Effector memory CD8-positive, alpha-beta T cell (primary cell): ENCODE results near the gene PIGM.
A peak's percentile ranks its signal among the peaks of the same experiment; 100 is the strongest.

Experiments
- ATAC-seq: fragments of 150-1000 bp; cut with Tn5 transposase; replicated peaks from 2 replicates; pipeline ENCODE4 v1.10.0; 2021; ENCODE audit warnings: mild to moderate bottlenecking, moderate library complexity
- DNase-seq, 3 experiments: peaks; one replicate each; pipeline ENCODE4 v3.0.0; 2021
- H3K27ac Mint-ChIP-seq, 2 donors: one replicate each; pipeline ENCODE4 v1.8.0; 2022; ENCODE audit warnings: mild to moderate bottlenecking in 2 of 2, mixed read lengths in 2 of 2, moderate library complexity in 2 of 2
- H3K27me3 Mint-ChIP-seq, 2 donors: one replicate each; pipeline ENCODE4 v1.8.0; 2022; ENCODE audit warnings: mixed read lengths in 2 of 2
- H3K36me3 Mint-ChIP-seq: one replicate; pipeline ENCODE4 v1.8.0; 2022; ENCODE audit warnings: mild to moderate bottlenecking, moderate library complexity, mixed read lengths; ENCODE audit not compliant: insufficient read depth
- H3K4me1 Mint-ChIP-seq, 2 donors: one replicate each; pipeline ENCODE4 v1.8.0; 2022; ENCODE audit warnings: low read depth in 2 of 2, mixed read lengths in 2 of 2
- H3K4me3 Mint-ChIP-seq, 2 donors: one replicate each; pipeline ENCODE4 v1.8.0; 2022; ENCODE audit warnings: mild to moderate bottlenecking in 2 of 2, mixed read lengths in 2 of 2, moderate library complexity in 2 of 2
- H3K9me3 Mint-ChIP-seq, 2 donors: one replicate each; pipeline ENCODE4 v1.8.0; 2022; ENCODE audit warnings: mixed read lengths in 2 of 2
- total RNA-seq, 9 experiments: gene quantifications; one replicate each; lab custom pipeline; 2026; lab: John Stamatoyannopoulos, UW

PIGM gene
- 4.7 to 26.2 (median 18.0) reads per million in 9 experiments for total RNA-seq

GRCh38 chr1:160031365-160032164 lies at the start of gene PIGM:
PIGM (minus strand) TSS chr1:160031990; CDS start chr1:160031739, 251 bp downstream.
- H3K4me3 Mint-ChIP-seq = peak within 1 kb of the TSS; percentile 90 to 93
- H3K36me3 Mint-ChIP-seq = peaks cover 4% of the 10 kb centered on the region
- H3K27ac Mint-ChIP-seq = peak within 1 kb of the TSS; percentile 86 to 90
- ATAC-seq (peak; percentile 96), DNase-seq (peak; percentile 85 to 90 (median 86))
- no peaks in the 10 kb centered on the region for H3K27me3 Mint-ChIP-seq
- H3K4me1 Mint-ChIP-seq = peaks cover 21 to 35% of the 10 kb centered on the region in 2 donors
- H3K9me3 Mint-ChIP-seq = no peaks in the 10 kb centered on the region

- Mint-ChIP-seq H3K4me1 (peaks cover 11 to 17% of the 10 kb centered on the region in 2 donors), H3K4me3 (no peak within 1 kb of the TSS), H3K27ac (no peak within 1 kb of the TSS), H3K36me3 (no peaks in the 10 kb centered on the region), H3K9me3 (no peaks in the 10 kb centered on the region), H3K27me3 (peaks cover 45 to 66% of the 10 kb centered on the region in 2 donors)
- ATAC-seq (no peak), DNase-seq (no peak)
These were observed 49.6 kb upstream of the PIGM start, which contains the start of gene KCNJ9 for GRCh38 chr1:160081261-160081936. KCNJ9 (plus strand) TSS chr1:160081538; CDS start chr1:160084031, 2,493 bp downstream.

- DNase-seq (no peak), ATAC-seq (no peak)
- Mint-ChIP-seq H3K9me3 (no peaks in the 10 kb centered on the region), H3K27ac (no peak overlapping the region), H3K4me1 (peaks cover 5 to 11% of the 10 kb centered on the region in 2 donors), H3K4me3 (no peak overlapping the region), H3K36me3 (no peaks in the 10 kb centered on the region), H3K27me3 (peaks cover 45 to 75% of the 10 kb centered on the region in 2 donors)
These were observed 48.8 kb upstream of the PIGM start for GRCh38 chr1:160080381-160081100.

GRCh38 chr1:160079448-160079847 lies 47.7 kb upstream of the PIGM start:
- no peak for DNase-seq
- Mint-ChIP-seq H3K27me3 (peaks cover 45 to 86% of the 10 kb centered on the region in 2 donors), H3K9me3 (no peaks in the 10 kb centered on the region), H3K36me3 (no peaks in the 10 kb centered on the region), H3K27ac (no peak overlapping the region), H3K4me1 (peaks cover 3 to 10% of the 10 kb centered on the region in 2 donors), H3K4me3 (no peak overlapping the region)
- no peak for ATAC-seq

GRCh38 chr1:160078512-160079195 lies 46.9 kb upstream of the PIGM start:
- Mint-ChIP-seq H3K27ac (no peak overlapping the region), H3K9me3 (no peaks in the 10 kb centered on the region), H3K36me3 (no peaks in the 10 kb centered on the region), H3K4me1 (peaks cover 0 to 5% of the 10 kb centered on the region in 2 donors), H3K27me3 (peaks cover 45 to 91% of the 10 kb centered on the region in 2 donors), H3K4me3 (no peak overlapping the region)
- DNase-seq (peak; percentile 48 to 63 (median 48)), ATAC-seq (peak; percentile 90)

- no peak for ATAC-seq
- peaks cover 55 to 92% of the 10 kb centered on the region in 2 donors for H3K27me3 Mint-ChIP-seq
- H3K4me3 Mint-ChIP-seq = no peak overlapping the region
- DNase-seq = no peak
- peaks cover 0 to 2% of the 10 kb centered on the region in 2 donors for H3K4me1 Mint-ChIP-seq
- no peaks in the 10 kb centered on the region for H3K36me3 Mint-ChIP-seq
- H3K27ac Mint-ChIP-seq = no peak overlapping the region
- no peaks in the 10 kb centered on the region for H3K9me3 Mint-ChIP-seq
These were observed 45.7 kb upstream of the PIGM start for GRCh38 chr1:160077486-160077885.

- Mint-ChIP-seq H3K27me3 (peaks cover 56 to 92% of the 10 kb centered on the region in 2 donors), H3K9me3 (no peaks in the 10 kb centered on the region), H3K4me1 (peaks cover 0 to 2% of the 10 kb centered on the region in 2 donors), H3K36me3 (no peaks in the 10 kb centered on the region), H3K27ac (no peak overlapping the region), H3K4me3 (no peak overlapping the region)
- ATAC-seq (no peak), DNase-seq (no peak)
These were observed 44.5 kb upstream of the PIGM start for GRCh38 chr1:160076295-160076694.

- Mint-ChIP-seq H3K9me3 (no peaks in the 10 kb centered on the region), H3K27me3 (peaks cover 53 to 92% of the 10 kb centered on the region in 2 donors), H3K36me3 (no peaks in the 10 kb centered on the region), H3K4me1 (peaks cover 0 to under 1% of the 10 kb centered on the region in 2 donors), H3K27ac (no peak overlapping the region), H3K4me3 (no peak overlapping the region)
- no peak for DNase-seq
- ATAC-seq = no peak
These were observed 44.0 kb upstream of the PIGM start for GRCh38 chr1:160075836-160076235.

- no peak for ATAC-seq
- Mint-ChIP-seq H3K27me3 (peaks cover 53 to 92% of the 10 kb centered on the region in 2 donors), H3K4me3 (no peak overlapping the region), H3K4me1 (peaks cover 6 to 8% of the 10 kb centered on the region in 2 donors), H3K9me3 (no peaks in the 10 kb centered on the region), H3K36me3 (peaks cover 4% of the 10 kb centered on the region), H3K27ac (no peak overlapping the region)
- no peak for DNase-seq
These were observed 43.1 kb upstream of the PIGM start for GRCh38 chr1:160074865-160075264.

- H3K9me3 Mint-ChIP-seq = no peaks in the 10 kb centered on the region
- H3K4me3 Mint-ChIP-seq = no peak overlapping the region
- H3K36me3 Mint-ChIP-seq = peaks cover 4% of the 10 kb centered on the region
- DNase-seq = no peak
- H3K27me3 Mint-ChIP-seq = peaks cover 56 to 95% of the 10 kb centered on the region in 2 donors
- no peak overlapping the region for H3K27ac Mint-ChIP-seq
- peaks cover 10 to 11% of the 10 kb centered on the region in 2 donors for H3K4me1 Mint-ChIP-seq
- no peak for ATAC-seq
These were observed 39.5 kb upstream of the PIGM start for GRCh38 chr1:160071289-160071688.

- peak; percentile 91 for ATAC-seq
- DNase-seq = peak; percentile 34 to 56 (median 38)
- H3K36me3 Mint-ChIP-seq = peaks cover 4% of the 10 kb centered on the region
- peaks cover 61 to 95% of the 10 kb centered on the region in 2 donors for H3K27me3 Mint-ChIP-seq
- H3K27ac Mint-ChIP-seq = peak overlapping the region in 1 of 2 donors; percentile 19
- H3K4me1 Mint-ChIP-seq = peaks cover 10 to 11% of the 10 kb centered on the region in 2 donors
- peak overlapping the region; percentile 84 to 86 for H3K4me3 Mint-ChIP-seq
- H3K9me3 Mint-ChIP-seq = no peaks in the 10 kb centered on the region
These were observed 38.7 kb upstream of the PIGM start for GRCh38 chr1:160070243-160071163.
